OCI-LY7 (cell line): Measurements from ENCODE around the gene CYP2A7. TPM values are rescaled to one million over a fixed set of nuclear protein-coding genes. Genes with fewer than 3 reads are reported as not detected.
"Not testable (repeated sequence)": the region's sequence is repeated elsewhere in the genome, so short reads cannot be mapped to it uniquely, and the experiment has no call there.

ENCODE experiments used
- BruUV-seq: library from RNA; stranded (reverse); fragments of 400-500 nt; replicated peaks from 2 replicates; lab custom pipeline; 2021; lab: Mats Ljungman, UMichigan
- CTCF ChIA-PET: fragments of 300-600 bp; sonication (Branson Sonifier 250); formaldehyde crosslinking; loops from one replicate; lab custom pipeline; 2022; ENCODE audit warnings: antibody characterized with exemption; ENCODE audit not compliant: unreplicated experiment; lab: Charles Lee
- POLR2A ChIA-PET: fragments of 300-600 bp; sonication (Branson Sonifier 250); formaldehyde crosslinking; loops from one replicate; lab custom pipeline; 2022; ENCODE audit warnings: antibody characterized with exemption; lab: Charles Lee
- DNase-seq: peaks from one replicate; pipeline ENCODE4 v3.0.0-alpha.2; 2015; ENCODE audit warnings: low spot score
- H2AFZ ChIP-seq: fragments of 200-600 bp; sonication (generic), shearing (Covaris generic); 2 replicates; pipeline ENCODE4 v1.6.1; 2014; ENCODE audit warnings: mild to moderate bottlenecking, antibody characterized with exemption, low read length, moderate library complexity
- H3K27ac ChIP-seq: fragments of 200-600 bp; sonication (generic); 2 replicates; pipeline ENCODE4 v1.5.1; 2014; ENCODE audit warnings: mixed run types, low read depth, mild to moderate bottlenecking, moderate library complexity, low read length, inconsistent platforms; ENCODE audit not compliant: poor library complexity, severe bottlenecking
- H3K36me3 ChIP-seq: fragments of 200-600 bp; sonication (generic); 2 replicates; pipeline ENCODE4 v1.6.1; 2014; ENCODE audit warnings: mild to moderate bottlenecking, antibody characterized with exemption, low read length, moderate library complexity, mixed read lengths; ENCODE audit not compliant: insufficient read depth
- H3K4me1 ChIP-seq: fragments of 200-600 bp; sonication (generic); 2 replicates; pipeline ENCODE4 v1.5.1; 2014; ENCODE audit warnings: mild to moderate bottlenecking, low read length; ENCODE audit not compliant: insufficient read depth, poor library complexity, severe bottlenecking
- H3K4me2 ChIP-seq: fragments of 200-600 bp; sonication (generic); 2 replicates; pipeline ENCODE4 v1.6.1; 2014; ENCODE audit warnings: mild to moderate bottlenecking, low read length
- H3K4me3 ChIP-seq: fragments of 200-600 bp; sonication (generic); 2 replicates; pipeline ENCODE4 v1.5.1; 2014; ENCODE audit warnings: mild to moderate bottlenecking, low read depth, low read length; ENCODE audit not compliant: poor library complexity, severe bottlenecking
- H3K79me2 ChIP-seq: fragments of 200-600 bp; sonication (generic); 2 replicates; pipeline ENCODE4 v1.6.1; 2016; ENCODE audit warnings: low read depth, mild to moderate bottlenecking, low read length, moderate library complexity, mixed read lengths; ENCODE audit not compliant: insufficient read depth
- H3K9me2 ChIP-seq: fragments of 200-600 bp; sonication (generic); 2 replicates; pipeline ENCODE4 v1.6.1; 2016; ENCODE audit warnings: mild to moderate bottlenecking, low read length, mixed read lengths; ENCODE audit not compliant: insufficient read depth
- H3K9me3 ChIP-seq: fragments of 200-600 bp; sonication (generic); 2 replicates; pipeline ENCODE4 v1.6.1; 2014; ENCODE audit warnings: mild to moderate bottlenecking, mixed run types, low read length, mixed read lengths
- H4K20me1 ChIP-seq: fragments of 200-600 bp; sonication (generic); 2 replicates; pipeline ENCODE4 v1.6.1; 2014; ENCODE audit warnings: mild to moderate bottlenecking, antibody characterized with exemption, low read length, moderate library complexity, mixed read lengths; ENCODE audit not compliant: insufficient read depth
- EZH2phosphoT487 ChIP-seq: fragments of 200-600 bp; sonication (generic); IDR thresholded peaks from 2 replicates; pipeline ENCODE4 v1.6.1; 2018; ENCODE audit warnings: low read depth, borderline replicate concordance, mild to moderate bottlenecking, mixed run types, antibody characterized with exemption, low read length, moderate library complexity, mixed read lengths
- intact Hi-C: fragments of 100-400 bp; cut with micrococcal nuclease; formaldehyde crosslinking; loops from one replicate; pipeline ENCODE4 v1.10.0; 2022; ENCODE audit not compliant: unreplicated experiment
- total RNA-seq, 2 experiments: library from RNA; depleted of rRNA in 1 of 2; stranded (reverse); fragments of >200 nt in 1 of 2; shearing (Covaris generic) in 1 of 2; gene quantifications; 2 replicates each; pipeline ENCODE4 v1.2.3, GENCODE V29; 2014 to 2022
- TF ChIP-seq, protein P1 (sequence below): fragments of 200-600 bp; sonication (generic); conservative IDR thresholded peaks from 2 replicates; pipeline ENCODE4 v1.5.1; 2014; ENCODE audit warnings: mild to moderate bottlenecking, antibody characterized with exemption, low read length, moderate library complexity, mixed read lengths

CYP2A7 gene
- total RNA-seq, 2 experiments from 2014 or later = not detected

DNA sequence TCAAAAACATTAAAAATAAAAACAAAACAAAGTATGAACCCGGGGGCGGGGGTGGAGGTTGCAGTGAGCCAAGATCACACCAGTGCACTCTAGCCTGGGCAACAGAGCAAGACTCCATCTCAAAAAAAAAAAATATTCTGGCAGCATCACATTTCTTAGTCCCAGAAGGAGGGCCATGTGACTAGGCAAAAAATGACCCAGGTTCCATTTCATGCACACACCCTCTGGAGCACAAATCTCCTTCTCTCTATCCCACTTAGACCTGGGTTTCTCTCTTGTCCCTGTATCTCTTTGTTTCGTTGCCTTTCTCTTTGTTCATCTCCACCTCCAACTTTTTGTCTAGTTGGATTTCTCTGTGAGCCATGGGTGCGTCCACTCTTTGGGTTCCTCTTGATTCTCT, 6.2 kb upstream of the CYP2A7 start:
- H4K20me1 ChIP-seq = no peaks in the 10 kb centered on the region
- CTCF ChIA-PET = no interaction called here
- H2AFZ ChIP-seq = no peak overlapping the region
- H3K4me1 ChIP-seq = no peaks in the 10 kb centered on the region
- no peak overlapping the region for H3K4me3 ChIP-seq
- no peak overlapping the region for H3K4me2 ChIP-seq
- POLR2A ChIA-PET = no interaction called here
- DNase-seq = no peak
- H3K9me2 ChIP-seq = no peaks in the 10 kb centered on the region
- H3K79me2 ChIP-seq = no peaks in the 10 kb centered on the region
- no peak overlapping the region for H3K27ac ChIP-seq
- H3K36me3 ChIP-seq = no peaks in the 10 kb centered on the region
- TF ChIP-seq, protein P1, sequence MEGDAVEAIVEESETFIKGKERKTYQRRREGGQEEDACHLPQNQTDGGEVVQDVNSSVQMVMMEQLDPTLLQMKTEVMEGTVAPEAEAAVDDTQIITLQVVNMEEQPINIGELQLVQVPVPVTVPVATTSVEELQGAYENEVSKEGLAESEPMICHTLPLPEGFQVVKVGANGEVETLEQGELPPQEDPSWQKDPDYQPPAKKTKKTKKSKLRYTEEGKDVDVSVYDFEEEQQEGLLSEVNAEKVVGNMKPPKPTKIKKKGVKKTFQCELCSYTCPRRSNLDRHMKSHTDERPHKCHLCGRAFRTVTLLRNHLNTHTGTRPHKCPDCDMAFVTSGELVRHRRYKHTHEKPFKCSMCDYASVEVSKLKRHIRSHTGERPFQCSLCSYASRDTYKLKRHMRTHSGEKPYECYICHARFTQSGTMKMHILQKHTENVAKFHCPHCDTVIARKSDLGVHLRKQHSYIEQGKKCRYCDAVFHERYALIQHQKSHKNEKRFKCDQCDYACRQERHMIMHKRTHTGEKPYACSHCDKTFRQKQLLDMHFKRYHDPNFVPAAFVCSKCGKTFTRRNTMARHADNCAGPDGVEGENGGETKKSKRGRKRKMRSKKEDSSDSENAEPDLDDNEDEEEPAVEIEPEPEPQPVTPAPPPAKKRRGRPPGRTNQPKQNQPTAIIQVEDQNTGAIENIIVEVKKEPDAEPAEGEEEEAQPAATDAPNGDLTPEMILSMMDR = no peak
- TF ChIP-seq EZH2phosphoT487 = no peak
- no peaks in the 10 kb centered on the region for H3K9me3 ChIP-seq
- BruUV-seq = no TSS peak
- intact Hi-C loops = no loop called here

DNA sequence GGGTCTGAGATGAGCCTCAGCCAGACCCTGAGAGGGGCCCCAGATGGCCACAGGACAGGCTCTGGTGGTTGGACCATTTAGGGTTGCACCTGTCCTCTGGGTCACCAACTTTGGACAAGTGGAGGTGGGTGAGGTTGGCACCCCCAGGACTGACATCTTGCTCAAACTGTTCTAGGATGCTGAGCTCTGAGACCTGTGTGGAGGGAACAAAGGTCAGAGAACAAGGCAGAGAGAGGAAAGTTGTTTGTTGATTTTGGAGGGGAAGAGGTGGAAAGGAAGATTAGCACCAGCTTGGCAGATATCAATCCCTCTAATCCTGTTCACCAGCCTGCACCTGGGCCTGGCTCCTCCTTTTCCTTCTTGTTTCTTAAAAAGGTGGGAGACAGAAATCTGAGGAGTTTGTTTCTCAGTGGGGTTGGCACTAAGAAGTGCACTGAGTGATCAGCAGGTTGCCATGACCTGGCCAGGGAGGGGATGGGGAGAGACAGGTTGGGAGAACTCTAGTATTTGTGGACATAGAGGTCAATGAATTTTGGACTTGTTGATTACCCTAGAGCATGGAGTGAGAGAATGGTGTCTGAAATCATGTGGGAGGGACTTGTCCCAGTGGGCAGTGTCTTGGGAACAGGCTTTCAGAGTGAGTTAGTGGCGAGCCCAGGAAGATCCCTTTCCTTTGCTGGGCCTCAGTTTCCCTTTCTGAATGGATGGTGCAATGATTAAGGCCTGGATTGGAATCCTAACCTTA, 2.3 kb upstream of the CYP2A7 start:
- H3K4me1 ChIP-seq, H3K4me3 ChIP-seq, H3K79me2 ChIP-seq, H2AFZ ChIP-seq, H3K27ac ChIP-seq, intact Hi-C loops, H3K4me2 ChIP-seq, H3K9me2 ChIP-seq, BruUV-seq, POLR2A ChIA-PET, CTCF ChIA-PET, H3K36me3 ChIP-seq, DNase-seq, H4K20me1 ChIP-seq, H3K9me3 ChIP-seq: not testable (repeated sequence)

DNA sequence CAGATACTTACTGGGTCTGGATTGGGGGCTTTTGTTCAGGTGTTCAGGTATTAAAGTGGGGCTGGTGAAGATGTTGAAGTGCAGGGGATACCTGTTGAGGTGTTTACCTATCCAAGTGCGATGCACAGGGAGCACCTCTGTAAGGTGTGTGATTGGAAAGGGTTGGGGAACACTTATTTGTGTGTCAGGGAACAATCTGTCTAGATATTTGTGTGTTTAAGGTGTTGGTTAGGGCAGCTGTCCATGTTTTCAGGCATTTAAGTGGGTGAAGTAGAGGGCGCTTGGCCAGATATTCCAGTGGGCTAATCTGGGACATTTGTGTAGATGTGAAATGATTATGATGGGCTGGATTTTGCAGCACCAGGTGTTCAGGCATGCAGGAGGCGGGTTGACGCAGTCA, 2.7 kb downstream of the CYP2A7 start:
- POLR2A ChIA-PET, BruUV-seq, H3K4me3 ChIP-seq, H3K79me2 ChIP-seq, DNase-seq, H2AFZ ChIP-seq, H3K9me3 ChIP-seq, CTCF ChIA-PET, intact Hi-C loops, H3K4me2 ChIP-seq, H3K27ac ChIP-seq, H3K4me1 ChIP-seq, H3K36me3 ChIP-seq, H3K9me2 ChIP-seq, H4K20me1 ChIP-seq: not testable (repeated sequence)

DNA sequence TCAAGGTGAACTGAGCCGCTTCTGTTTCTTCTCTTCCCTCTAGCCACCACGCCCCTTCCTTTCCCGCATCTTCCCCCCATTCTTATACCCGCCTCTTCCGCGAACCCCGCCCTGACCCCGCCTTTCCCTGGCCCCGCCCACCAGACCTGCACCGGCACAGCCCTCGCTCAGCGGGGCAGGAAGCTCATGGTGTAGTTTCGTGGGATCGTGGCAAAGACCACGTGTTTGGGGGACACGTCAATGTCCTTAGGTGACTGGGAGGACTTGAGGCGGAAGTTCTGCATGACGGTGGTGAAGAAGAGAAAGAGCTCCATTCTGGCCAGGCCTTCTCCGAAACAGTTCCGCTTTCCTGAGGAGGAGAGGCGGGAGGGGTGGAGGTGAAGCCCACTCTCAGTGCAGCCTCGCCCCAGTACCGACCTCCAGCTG, 6.5 kb downstream of the CYP2A7 start:
- H3K9me2 ChIP-seq, BruUV-seq, H3K9me3 ChIP-seq, CTCF ChIA-PET, H3K79me2 ChIP-seq, H3K36me3 ChIP-seq, H3K4me2 ChIP-seq, H3K4me1 ChIP-seq, H3K27ac ChIP-seq, H3K4me3 ChIP-seq, H4K20me1 ChIP-seq, intact Hi-C loops, H2AFZ ChIP-seq: not testable (repeated sequence)
- peak; percentile 40 for DNase-seq
- POLR2A ChIA-PET = interaction anchor here (0.6 to 0.7 kb wide), 2 partner anchors 232 to 1427 kb away, joined by 3 read pairs; no protein-coding TSS in a partner anchor

DNA sequence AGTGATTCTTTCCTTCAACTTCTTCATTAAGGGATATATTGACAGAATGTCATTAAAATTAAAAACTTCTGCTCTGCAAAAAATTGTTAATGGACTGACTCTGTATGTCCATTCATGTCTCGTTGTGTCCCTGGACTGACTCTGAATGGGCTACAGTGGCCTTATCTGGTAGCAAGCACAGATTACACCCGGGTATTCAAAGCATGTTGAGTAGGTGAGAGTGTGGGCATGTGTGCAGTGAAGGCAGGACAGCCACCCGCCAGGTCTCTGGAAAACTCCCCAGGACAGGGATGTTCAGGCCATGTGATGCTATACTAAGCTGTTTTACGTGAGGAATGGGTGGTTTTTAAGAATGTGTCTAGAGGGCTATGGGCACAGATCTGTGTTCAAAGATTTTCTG, 7.2 kb downstream of the CYP2A7 start:
- DNase-seq, H3K4me1 ChIP-seq, H2AFZ ChIP-seq, H3K4me2 ChIP-seq, intact Hi-C loops, H3K9me3 ChIP-seq, H3K9me2 ChIP-seq, POLR2A ChIA-PET, CTCF ChIA-PET, H3K4me3 ChIP-seq, H3K27ac ChIP-seq, H3K36me3 ChIP-seq, H4K20me1 ChIP-seq, BruUV-seq, H3K79me2 ChIP-seq: not testable (repeated sequence)
